SU-DHL-6 (cell line): Measurements from ENCODE around the gene CENPB.

Experiments used
- H2AFZ ChIP-seq: fragments of 200-600 bp; sonication (generic); 2 replicates; pipeline ENCODE4 v1.6.1; 2014; ENCODE audit warnings: low read depth, mild to moderate bottlenecking, moderate library complexity, mixed read lengths, antibody characterized with exemption, low read length; ENCODE audit not compliant: severe bottlenecking
- H3F3A ChIP-seq: fragments of 200-600 bp; shearing (Covaris generic); 2 replicates; pipeline ENCODE4 v1.6.0; 2016; ENCODE audit warnings: antibody characterized with exemption, mild to moderate bottlenecking; ENCODE audit not compliant: insufficient read depth
- H3K27ac ChIP-seq: fragments of 200-600 bp; sonication (generic); 2 replicates; pipeline ENCODE4 v1.5.1; 2016; ENCODE audit warnings: low read depth, mild to moderate bottlenecking, low read length, moderate library complexity, mixed read lengths
- H3K27me3 ChIP-seq: fragments of 200-600 bp; sonication (generic), shearing (Covaris generic); 2 replicates; pipeline ENCODE4 v1.6.0; 2014; ENCODE audit warnings: mild to moderate bottlenecking, low read length
- H3K36me3 ChIP-seq: fragments of 200-600 bp; sonication (generic); 2 replicates; pipeline ENCODE4 v1.6.1; 2014; ENCODE audit warnings: mild to moderate bottlenecking, low read length, mixed read lengths
- H3K4me2 ChIP-seq: fragments of 300-600, 200-600 bp; shearing (Covaris generic), sonication (generic); 2 replicates; pipeline ENCODE4 v1.6.0; 2014; ENCODE audit warnings: low read length, low read depth, mild to moderate bottlenecking; ENCODE audit not compliant: poor library complexity, severe bottlenecking
- H3K4me3 ChIP-seq: fragments of 200-600 bp; sonication (generic); 2 replicates; pipeline ENCODE4 v1.5.1; 2014; ENCODE audit warnings: antibody characterized with exemption, low read length, mild to moderate bottlenecking, mixed read lengths; ENCODE audit not compliant: insufficient read depth, poor library complexity, severe bottlenecking
- H3K79me2 ChIP-seq: fragments of 200-600 bp; sonication (generic); 2 replicates; pipeline ENCODE4 v1.6.1; 2014; ENCODE audit warnings: mild to moderate bottlenecking, low read length, moderate library complexity; ENCODE audit not compliant: insufficient read depth
- H3K9ac ChIP-seq: fragments of 200-600 bp; sonication (generic); 2 replicates; pipeline ENCODE4 v1.7.0; 2014; ENCODE audit warnings: mild to moderate bottlenecking, low read length
- H3K9me2 ChIP-seq: fragments of 200-600 bp; sonication (generic); replicated peaks from 2 replicates; pipeline ENCODE4 v1.6.1; 2014; ENCODE audit warnings: low read length; ENCODE audit not compliant: insufficient read depth
- H3K9me3 ChIP-seq: fragments of 200-600 bp; sonication (generic); 2 replicates; pipeline ENCODE4 v1.6.1; 2014; ENCODE audit warnings: low read length, mixed read lengths; ENCODE audit not compliant: insufficient read depth
- H4K20me1 ChIP-seq: fragments of 200-600 bp; sonication (generic); 2 replicates; pipeline ENCODE4 v1.6.1; 2014; ENCODE audit warnings: low read depth, mild to moderate bottlenecking, antibody characterized with exemption, low read length, moderate library complexity, mixed read lengths
- CTCF ChIP-seq: fragments of 200-600 bp; sonication (generic); IDR thresholded peaks from one replicate; pipeline ENCODE4 v1.5.1; 2017; ENCODE audit warnings: antibody characterized with exemption, mild to moderate bottlenecking, low read length, moderate library complexity; ENCODE audit not compliant: insufficient read depth, poor library complexity, severe bottlenecking
- EZH2phosphoT487 ChIP-seq: fragments of 200-600 bp; sonication (generic), shearing (Covaris generic); conservative IDR thresholded peaks from 2 replicates; pipeline ENCODE4 v1.6.1; 2018; ENCODE audit warnings: mild to moderate bottlenecking, antibody characterized with exemption, low read length, moderate library complexity, mixed read lengths

CENPB gene

GRCh38 chr20:3798908-3799248 lies 12.3 kb upstream of the CENPB start:
- H3K9me3 ChIP-seq = no peaks in the 10 kb centered on the region
- TF ChIP-seq EZH2phosphoT487 (no peak), CTCF (no peak)
- no peaks in the 10 kb centered on the region for H3F3A ChIP-seq
- no peaks in the 10 kb centered on the region for H4K20me1 ChIP-seq
- no peak overlapping the region for H3K9ac ChIP-seq
- no peaks in the 10 kb centered on the region for H3K27me3 ChIP-seq
- H3K4me2 ChIP-seq = no peak overlapping the region
- H3K79me2 ChIP-seq = peaks cover 12% of the 10 kb centered on the region
- no peak overlapping the region for H3K4me3 ChIP-seq
- H2AFZ ChIP-seq = no peak overlapping the region
- no peaks in the 10 kb centered on the region for H3K36me3 ChIP-seq
- no peak overlapping the region for H3K27ac ChIP-seq
- H3K9me2 ChIP-seq = no peaks in the 10 kb centered on the region

GRCh38 chr20:3798373-3798768 lies 11.8 kb upstream of the CENPB start:
- Histone ChIP-seq H3F3A (no peaks in the 10 kb centered on the region), H3K9me2 (no peaks in the 10 kb centered on the region), H3K36me3 (no peaks in the 10 kb centered on the region), H3K79me2 (peaks cover 12% of the 10 kb centered on the region), H2AFZ (no peak overlapping the region), H3K27me3 (no peaks in the 10 kb centered on the region), H4K20me1 (no peaks in the 10 kb centered on the region), H3K9me3 (no peaks in the 10 kb centered on the region), H3K27ac (no peak overlapping the region), H3K9ac (no peak overlapping the region), H3K4me3 (no peak overlapping the region), H3K4me2 (no peak overlapping the region)
- TF ChIP-seq CTCF (no peak), EZH2phosphoT487 (no peak)

GRCh38 chr20:3797592-3798372 lies 11.2 kb upstream of the CENPB start:
- H3K36me3 ChIP-seq = no peaks in the 10 kb centered on the region
- no peak overlapping the region for H3K27ac ChIP-seq
- TF ChIP-seq CTCF (no peak), EZH2phosphoT487 (no peak)
- no peaks in the 10 kb centered on the region for H3K9me3 ChIP-seq
- H3F3A ChIP-seq = no peaks in the 10 kb centered on the region
- H3K4me2 ChIP-seq = peak overlapping the region; percentile 92
- H3K4me3 ChIP-seq = peak overlapping the region; percentile 72
- no peak overlapping the region for H2AFZ ChIP-seq
- H3K79me2 ChIP-seq = peaks cover 12% of the 10 kb centered on the region
- no peaks in the 10 kb centered on the region for H3K9me2 ChIP-seq
- peak overlapping the region; percentile 80; the same call in 1 of the 2 replicates for H3K9ac ChIP-seq
- H4K20me1 ChIP-seq = no peaks in the 10 kb centered on the region
- H3K27me3 ChIP-seq = no peaks in the 10 kb centered on the region
